ENCODE measurements around the gene RYK. TPM values are rescaled to one million over a fixed set of nuclear protein-coding genes. Genes with fewer than 3 reads are reported as not detected.

The RYK gene
- polyA plus RNA-seq, 3 donors: 16.0 to 44.3 (median 26.2) TPM

GRCh38 chr3:134114726-134115125 lies 135.9 kb downstream of the RYK start:
- H3K27ac ChIP-seq (ENCODE audit: low read depth, low read length): no peak overlapping the region
- 92 to 97% (median 93%) methylated on average over 2 of the region's 2 CpGs for WGBS, 3 donors

GRCh38 chr3:134111616-134112015 lies 139.0 kb downstream of the RYK start:
- WGBS, 3 donors: 57 to 70% (median 63%) methylated on average over 2 of the region's 2 CpGs
- H3K27ac ChIP-seq (ENCODE audit: low read depth, low read length): no peak overlapping the region

DNA sequence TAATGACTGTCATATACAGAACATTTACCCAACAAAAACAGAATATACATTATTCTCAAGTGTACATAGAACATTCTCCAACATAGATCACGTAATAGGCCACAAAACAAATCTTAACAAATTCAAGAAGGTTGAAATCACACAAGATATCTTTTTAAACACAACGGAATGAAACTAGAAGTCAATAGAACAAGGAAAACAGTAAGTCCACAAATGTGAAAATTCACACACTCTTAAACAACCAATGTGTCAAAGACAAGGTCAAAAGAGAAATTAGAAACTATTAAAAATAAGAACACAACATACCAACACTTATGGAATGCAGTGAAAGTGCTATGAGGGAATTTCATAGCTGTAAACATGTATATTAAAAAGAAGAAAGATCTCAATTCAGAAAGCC lies 139.7 kb downstream of the RYK start:
- no peak overlapping the region for H3K27ac ChIP-seq (ENCODE audit: low read depth, low read length)
- 38 to 96% (median 91%) methylated on average over 2 of the region's 2 CpGs for WGBS, 3 donors

Other genes starting within 250 kb of the RYK start
- 10 to 100 TPM in 1 of 3 donors, 1 to 10 TPM in 2; 5.2 to 33.5 (median 6.3) TPM for gene SLCO2A1, start 220.9 kb downstream of the RYK start, polyA plus RNA-seq
- gene AMOTL2, start 123.6 kb upstream of the RYK start, polyA plus RNA-seq: 100 to 1,000 TPM in 1 of 3 donors, 10 to 100 TPM in 2; 13.8 to 174 (median 45.0) TPM
- 100 to 1,000 TPM in 1 of 3 donors, 10 to 100 TPM in 2; 34.3 to 102 (median 59.0) TPM for gene ANAPC13, start 235.1 kb upstream of the RYK start, polyA plus RNA-seq
- gene CEP63, start 235.2 kb upstream of the RYK start, polyA plus RNA-seq: 10 to 100 TPM; 13.3 to 27.4 (median 21.4) TPM